Liver (tissue), 9 donors: Measurements from ENCODE around the gene ROBO2. TPM values are rescaled to one million over a fixed set of nuclear protein-coding genes. Genes with fewer than 3 reads are reported as not detected.

Experiments
- DNase-seq: peaks from one replicate; pipeline ENCODE4 v3.0.0-alpha.2; 2017; ENCODE audit warnings: low spot score
- H3K27ac ChIP-seq, 2 donors: one replicate each; pipeline ENCODE4 v1.7.0; 2013; ENCODE audit warnings: inconsistent platforms in 2 of 2, low read length in 2 of 2, control low read depth in 1 of 2, low read depth in 1 of 2, mild to moderate bottlenecking in 1 of 2
- H3K27me3 ChIP-seq, 4 donors: one replicate each; pipeline versions ENCODE4 v1.6.1 to v1.7.0; 2013; ENCODE audit warnings: low read length in 3 of 4, inconsistent platforms in 1 of 4, mild to moderate bottlenecking in 1 of 4, moderate library complexity in 1 of 4; ENCODE audit not compliant: control insufficient read depth in 4 of 4, insufficient read depth in 4 of 4
- H3K36me3 ChIP-seq, 4 donors: one replicate each; pipeline versions ENCODE4 v1.6.1 to v1.7.0; 2013; ENCODE audit warnings: low read length in 3 of 4, mild to moderate bottlenecking in 3 of 4, low read depth in 1 of 4, moderate library complexity in 1 of 4; ENCODE audit not compliant: control insufficient read depth in 4 of 4, insufficient read depth in 3 of 4
- H3K4me1 ChIP-seq, 4 donors: one replicate each; pipeline versions ENCODE4 v1.6.1 to v1.7.0; 2013; ENCODE audit warnings: low read length in 3 of 4, mild to moderate bottlenecking in 3 of 4, moderate library complexity in 1 of 4; ENCODE audit not compliant: control insufficient read depth in 4 of 4, insufficient read depth in 4 of 4
- H3K4me3 ChIP-seq, 3 donors: one replicate each; pipeline versions ENCODE4 v1.6.1 to v1.7.0; 2013; ENCODE audit warnings: low read length in 3 of 3, control low read depth in 1 of 3, low read depth in 1 of 3, mild to moderate bottlenecking in 1 of 3
- H3K9ac ChIP-seq, 2 donors: one replicate each; pipeline ENCODE4 v1.7.0; 2013; ENCODE audit warnings: low read length in 2 of 2, mild to moderate bottlenecking in 2 of 2, moderate library complexity in 2 of 2, control low read depth in 1 of 2, low read depth in 1 of 2
- H3K9me3 ChIP-seq, 4 donors: one replicate each; pipeline versions ENCODE4 v1.6.1 to v1.7.0; 2013; ENCODE audit warnings: low read length in 3 of 4; ENCODE audit not compliant: control insufficient read depth in 4 of 4
- ATF3 ChIP-seq: IDR thresholded peaks from 2 replicates; pipeline ENCODE4 v1.6.1; 2016; ENCODE audit warnings: antibody characterized with exemption
- EGR1 ChIP-seq, 2 donors: IDR thresholded peaks; 2 replicates each; pipeline ENCODE4 v1.6.1; 2016 to 2018; ENCODE audit warnings: antibody characterized with exemption in 2 of 2, low read depth in 2 of 2
- FOXA1 ChIP-seq: IDR thresholded peaks from 2 replicates; pipeline ENCODE4 v1.6.1; 2016; ENCODE audit warnings: antibody characterized with exemption
- FOXA2 ChIP-seq: IDR thresholded peaks from 2 replicates; pipeline ENCODE4 v1.6.1; 2016; ENCODE audit warnings: antibody characterized with exemption
- GABPA ChIP-seq, 2 donors: IDR thresholded peaks in 1 of 2; conservative IDR thresholded peaks in 1 of 2; 2 replicates each; pipeline ENCODE4 v1.6.1; 2016; ENCODE audit warnings: antibody characterized with exemption in 2 of 2, mild to moderate bottlenecking in 1 of 2, moderate library complexity in 1 of 2
- HNF4A ChIP-seq, 2 donors: conservative IDR thresholded peaks; 2 replicates each; pipeline ENCODE4 v1.6.1; 2016; ENCODE audit warnings: antibody characterized with exemption in 2 of 2, mild to moderate bottlenecking in 2 of 2
- HNF4G ChIP-seq: IDR thresholded peaks from 2 replicates; pipeline ENCODE4 v1.6.1; 2016; ENCODE audit warnings: antibody characterized with exemption
- MAX ChIP-seq: IDR thresholded peaks from 2 replicates; pipeline ENCODE4 v1.6.1; 2016; ENCODE audit warnings: antibody characterized with exemption
- NR2F2 ChIP-seq: IDR thresholded peaks from 2 replicates; pipeline ENCODE4 v1.6.1; 2016; ENCODE audit warnings: antibody characterized with exemption
- RAD21 ChIP-seq, 2 donors: IDR thresholded peaks; 2 replicates each; pipeline ENCODE4 v1.6.1; 2016; ENCODE audit warnings: antibody characterized with exemption in 2 of 2, mild to moderate bottlenecking in 2 of 2
- RXRA ChIP-seq, 2 donors: IDR thresholded peaks; 2 replicates each; pipeline ENCODE4 v1.6.1; 2017 to 2018; ENCODE audit warnings: antibody characterized with exemption in 2 of 2, mild to moderate bottlenecking in 1 of 2
- SP1 ChIP-seq: IDR thresholded peaks from 2 replicates; pipeline ENCODE4 v1.6.1; 2018; ENCODE audit warnings: antibody characterized with exemption, mild to moderate bottlenecking
- TAF1 ChIP-seq: conservative IDR thresholded peaks from 2 replicates; pipeline ENCODE4 v1.6.1; 2016; ENCODE audit warnings: antibody characterized with exemption, mild to moderate bottlenecking
- YY1 ChIP-seq: IDR thresholded peaks from 2 replicates; pipeline ENCODE4 v1.6.1; 2016; ENCODE audit warnings: antibody characterized with exemption, mild to moderate bottlenecking
- ZBTB33 ChIP-seq: IDR thresholded peaks from 2 replicates; pipeline ENCODE4 v1.6.1; 2016; ENCODE audit warnings: antibody characterized with exemption
- WGBS: extraction: QIAGEN DNeasy Blood & Tissue Kit; methylation state at CpG from one replicate; pipeline ENCODE4 v1.1.7; 2013; 5-methylcytosine and 5-hydroxymethylcytosine counted together
- polyA plus RNA-seq, 2 donors: library from polyadenylated mRNA; stranded (reverse) in 1 of 2; unstranded in 1 of 2; fragments of 200-250 nt in 1 of 2; fragments of >200 nt in 1 of 2; fragmentation: Nextera tagmentation in 1 of 2; extraction: Ambion mirVana in 1 of 2; gene quantifications; one replicate each; pipeline versions ENCODE4 v1.2.1 to v1.2.3, GENCODE V29; 2013 to 2015
- total RNA-seq, 2 donors: library from RNA; depleted of rRNA; stranded (reverse); fragments of >200 nt; gene quantifications; one replicate each; pipeline ENCODE4 v1.2.3, GENCODE V29; 2014
- TF ChIP-seq, protein P1 (sequence below): IDR thresholded peaks from 2 replicates; pipeline ENCODE4 v1.6.1; 2016; ENCODE audit warnings: antibody characterized with exemption, mild to moderate bottlenecking
- TF ChIP-seq, protein P2 (sequence below): fragments of 150-350 bp; IDR thresholded peaks from 2 replicates; pipeline ENCODE4 v1.5.1; 2017; ENCODE audit warnings: improper control_type of control experiment, low read depth, low read length; ENCODE audit not compliant: missing input control
- donor health status: healthy.
- donor health status: healthy.
- donor health status: healthy.
- donor health status: healthy.
- donor health status: healthy.

ROBO2 gene
- total and polyA plus RNA-seq, 4 donors, result 0.22 to 19.4 (median 1.1) TPM

DNA sequence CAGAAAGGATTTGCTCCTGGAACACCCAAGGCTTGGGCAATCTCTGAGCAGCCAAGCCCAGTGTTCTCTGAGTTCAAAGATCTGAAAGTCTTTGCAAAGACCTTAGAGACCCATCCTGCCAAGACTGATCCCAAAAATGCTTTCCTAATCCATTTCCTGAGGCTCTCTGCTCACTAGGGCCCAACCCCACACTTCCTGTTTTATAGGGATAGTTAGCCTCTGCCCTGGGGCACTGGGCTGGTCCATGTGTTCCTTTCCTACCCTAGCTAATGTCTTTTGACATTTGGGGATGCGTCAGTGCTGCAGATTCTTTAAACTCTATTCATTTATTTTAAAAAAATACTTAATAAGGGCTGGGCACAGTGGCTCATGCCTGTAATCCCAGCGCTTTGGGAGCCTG, 372.7 kb downstream of the ROBO2 start:
- Histone ChIP-seq H3K9ac (no peak overlapping the region), H3K36me3 (no peaks in the 10 kb centered on the region), H3K9me3 (no peaks in the 10 kb centered on the region), H3K4me3 (no peak overlapping the region), H3K27ac (no peak overlapping the region), H3K27me3 (no peaks in the 10 kb centered on the region), H3K4me1 (no peaks in the 10 kb centered on the region)
- TF ChIP-seq, protein P1, sequence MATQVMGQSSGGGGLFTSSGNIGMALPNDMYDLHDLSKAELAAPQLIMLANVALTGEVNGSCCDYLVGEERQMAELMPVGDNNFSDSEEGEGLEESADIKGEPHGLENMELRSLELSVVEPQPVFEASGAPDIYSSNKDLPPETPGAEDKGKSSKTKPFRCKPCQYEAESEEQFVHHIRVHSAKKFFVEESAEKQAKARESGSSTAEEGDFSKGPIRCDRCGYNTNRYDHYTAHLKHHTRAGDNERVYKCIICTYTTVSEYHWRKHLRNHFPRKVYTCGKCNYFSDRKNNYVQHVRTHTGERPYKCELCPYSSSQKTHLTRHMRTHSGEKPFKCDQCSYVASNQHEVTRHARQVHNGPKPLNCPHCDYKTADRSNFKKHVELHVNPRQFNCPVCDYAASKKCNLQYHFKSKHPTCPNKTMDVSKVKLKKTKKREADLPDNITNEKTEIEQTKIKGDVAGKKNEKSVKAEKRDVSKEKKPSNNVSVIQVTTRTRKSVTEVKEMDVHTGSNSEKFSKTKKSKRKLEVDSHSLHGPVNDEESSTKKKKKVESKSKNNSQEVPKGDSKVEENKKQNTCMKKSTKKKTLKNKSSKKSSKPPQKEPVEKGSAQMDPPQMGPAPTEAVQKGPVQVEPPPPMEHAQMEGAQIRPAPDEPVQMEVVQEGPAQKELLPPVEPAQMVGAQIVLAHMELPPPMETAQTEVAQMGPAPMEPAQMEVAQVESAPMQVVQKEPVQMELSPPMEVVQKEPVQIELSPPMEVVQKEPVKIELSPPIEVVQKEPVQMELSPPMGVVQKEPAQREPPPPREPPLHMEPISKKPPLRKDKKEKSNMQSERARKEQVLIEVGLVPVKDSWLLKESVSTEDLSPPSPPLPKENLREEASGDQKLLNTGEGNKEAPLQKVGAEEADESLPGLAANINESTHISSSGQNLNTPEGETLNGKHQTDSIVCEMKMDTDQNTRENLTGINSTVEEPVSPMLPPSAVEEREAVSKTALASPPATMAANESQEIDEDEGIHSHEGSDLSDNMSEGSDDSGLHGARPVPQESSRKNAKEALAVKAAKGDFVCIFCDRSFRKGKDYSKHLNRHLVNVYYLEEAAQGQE, result no peak
- no peak for TF ChIP-seq ATF3
- TF ChIP-seq ZBTB33, result no peak
- no peak for TF ChIP-seq RAD21 (IDR thresholded peaks at IDR 0.05)
- no peak for TF ChIP-seq FOXA1
- TF ChIP-seq, protein P2, sequence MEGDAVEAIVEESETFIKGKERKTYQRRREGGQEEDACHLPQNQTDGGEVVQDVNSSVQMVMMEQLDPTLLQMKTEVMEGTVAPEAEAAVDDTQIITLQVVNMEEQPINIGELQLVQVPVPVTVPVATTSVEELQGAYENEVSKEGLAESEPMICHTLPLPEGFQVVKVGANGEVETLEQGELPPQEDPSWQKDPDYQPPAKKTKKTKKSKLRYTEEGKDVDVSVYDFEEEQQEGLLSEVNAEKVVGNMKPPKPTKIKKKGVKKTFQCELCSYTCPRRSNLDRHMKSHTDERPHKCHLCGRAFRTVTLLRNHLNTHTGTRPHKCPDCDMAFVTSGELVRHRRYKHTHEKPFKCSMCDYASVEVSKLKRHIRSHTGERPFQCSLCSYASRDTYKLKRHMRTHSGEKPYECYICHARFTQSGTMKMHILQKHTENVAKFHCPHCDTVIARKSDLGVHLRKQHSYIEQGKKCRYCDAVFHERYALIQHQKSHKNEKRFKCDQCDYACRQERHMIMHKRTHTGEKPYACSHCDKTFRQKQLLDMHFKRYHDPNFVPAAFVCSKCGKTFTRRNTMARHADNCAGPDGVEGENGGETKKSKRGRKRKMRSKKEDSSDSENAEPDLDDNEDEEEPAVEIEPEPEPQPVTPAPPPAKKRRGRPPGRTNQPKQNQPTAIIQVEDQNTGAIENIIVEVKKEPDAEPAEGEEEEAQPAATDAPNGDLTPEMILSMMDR, result no peak
- TF ChIP-seq FOXA2, result no peak
- TF ChIP-seq GABPA (IDR thresholded peaks at IDR 0.05 in 1 of 2, conservative IDR thresholded peaks at IDR 0.05 in 1 of 2), result no peak
- TF ChIP-seq YY1, result no peak
- no peak for TF ChIP-seq RXRA (IDR thresholded peaks at IDR 0.05)
- no peak for TF ChIP-seq TAF1
- no peak for TF ChIP-seq HNF4A (conservative IDR thresholded peaks at IDR 0.05)
- no peak for TF ChIP-seq HNF4G
- no peak for TF ChIP-seq SP1
- no peak for TF ChIP-seq EGR1 (IDR thresholded peaks at IDR 0.05; ENCODE audit: low read depth in 2 of 2)
- TF ChIP-seq NR2F2, result no peak
- no peak for DNase-seq
- WGBS, result 92% methylated on average over 2 of the region's 2 CpGs

DNA sequence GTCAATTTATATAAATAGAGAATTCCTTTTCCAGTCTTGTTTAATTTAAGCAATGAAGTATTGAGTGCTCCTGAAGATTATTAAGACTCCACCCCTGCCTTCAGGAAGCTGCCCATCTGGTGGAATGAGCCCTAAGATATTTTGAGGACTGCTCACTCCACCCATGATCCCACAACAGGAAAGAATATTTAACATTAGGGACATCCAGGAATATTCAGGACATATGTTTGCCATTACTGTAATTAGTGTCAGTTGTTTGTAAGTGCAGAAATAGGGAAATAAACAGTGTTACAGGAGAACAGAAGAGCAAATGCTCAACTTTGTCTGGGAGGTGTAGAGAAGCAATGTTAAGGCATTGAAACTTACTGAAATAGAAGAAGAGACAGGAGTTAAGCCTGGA, 375.0 kb downstream of the ROBO2 start:
- H3K27ac ChIP-seq, result no peak overlapping the region
- H3K4me3 ChIP-seq, result no peak overlapping the region
- H3K36me3 ChIP-seq, result no peaks in the 10 kb centered on the region
- no peaks in the 10 kb centered on the region for H3K9me3 ChIP-seq
- no peaks in the 10 kb centered on the region for H3K27me3 ChIP-seq
- TF ChIP-seq, protein P2, result no peak
- no peak for TF ChIP-seq YY1
- TF ChIP-seq NR2F2, result no peak
- TF ChIP-seq HNF4G, result no peak
- TF ChIP-seq TAF1, result no peak
- no peak for TF ChIP-seq FOXA1
- TF ChIP-seq SP1, result no peak
- TF ChIP-seq, protein P1, result no peak
- TF ChIP-seq MAX, result no peak
- no peaks in the 10 kb centered on the region for H3K4me1 ChIP-seq
- DNase-seq, result no peak
- no peak overlapping the region for H3K9ac ChIP-seq
